Uterus (tissue), 4 donors: Measurements from ENCODE around the gene COL23A1. TPM values are rescaled to one million over a fixed set of nuclear protein-coding genes. Genes with fewer than 3 reads are reported as not detected.
A peak's percentile ranks its signal among the peaks of the same experiment; 100 is the strongest.

Source experiments
- DNase-seq, 2 donors: peaks; one replicate each; pipeline ENCODE4 v3.0.0-alpha.2; 2019 to 2020
- H3K27ac ChIP-seq, 2 donors: fragments of 200-600 bp; sonication (generic); 1 replicate in 1 of 2; 2 replicates in 1 of 2; pipeline ENCODE4 v1.5.1; 2016 to 2018
- H3K27me3 ChIP-seq, 2 donors: fragments of 200-600 bp; sonication (generic); one replicate each; pipeline ENCODE4 v1.5.1; 2018 to 2019; ENCODE audit warnings: control low read depth in 1 of 2
- H3K36me3 ChIP-seq, 2 donors: fragments of 200-600 bp; sonication (generic); one replicate each; pipeline ENCODE4 v1.5.1; 2019; ENCODE audit warnings: control low read depth in 1 of 2
- H3K4me1 ChIP-seq, 2 donors: fragments of 200-600 bp; sonication (generic); one replicate each; pipeline ENCODE4 v1.5.1; 2018 to 2019; ENCODE audit warnings: control low read depth in 1 of 2
- H3K4me3 ChIP-seq, 2 donors: fragments of 200-600 bp; sonication (generic); 1 replicate in 1 of 2; 2 replicates in 1 of 2; pipeline ENCODE4 v1.5.1; 2018 to 2019; ENCODE audit warnings: mild to moderate bottlenecking in 1 of 2
- H3K9me3 ChIP-seq, 2 donors: fragments of 200-600 bp; sonication (generic); one replicate each; pipeline ENCODE4 v1.5.1; 2019; ENCODE audit warnings: control low read depth in 1 of 2
- CTCF ChIP-seq, 4 experiments: fragments of 200-600 bp in 2 of 4; fragments of 450-650 bp in 2 of 4; sonication (generic) in 2 of 4; IDR thresholded peaks; one replicate each; pipeline ENCODE4 v1.5.1; 2016 to 2019; ENCODE audit warnings: antibody characterized with exemption in 4 of 4, mild to moderate bottlenecking in 2 of 4, moderate library complexity in 1 of 4
- POLR2A ChIP-seq, 2 donors: fragments of 450-650 bp; IDR thresholded peaks; one replicate each; pipeline ENCODE4 v1.6.1; 2016; ENCODE audit warnings: antibody characterized with exemption in 2 of 2, mild to moderate bottlenecking in 1 of 2, moderate library complexity in 1 of 2
- intact Hi-C: fragments of 100-400 bp; cut with DNase I; formaldehyde crosslinking; loops from one replicate; pipeline ENCODE4 v1.15.1; 2023; ENCODE audit warnings: low total_unique reads
- total RNA-seq, 4 donors: library from RNA; depleted of rRNA in 3 of 4; stranded (reverse); fragments of >200 nt in 3 of 4; gene quantifications; one replicate each; pipeline versions ENCODE4 v1.1.0 to v1.2.4, GENCODE V29; 2014 to 2023
- donor health status: DM: yes; HTN: yes; CAD: no.

The COL23A1 gene
- total RNA-seq, 4 donors from 2014 or later: 0.85 to 7.6 (median 2.0) TPM; not detected in 1

- DNase-seq: no peak
- Histone ChIP-seq H3K4me1 (no peaks in the 10 kb centered on the region), H3K27ac (no peak overlapping the region), H3K9me3 (no peaks in the 10 kb centered on the region), H3K27me3 (no peaks in the 10 kb centered on the region), H3K36me3 (no peaks in the 10 kb centered on the region), H3K4me3 (no peak overlapping the region)
- TF ChIP-seq CTCF (IDR thresholded peaks at IDR 0.05) (no peak), POLR2A (IDR thresholded peaks at IDR 0.05) (no peak)
- intact Hi-C loops: no loop called here
Measured at GRCh38 chr5:178602752-178603151, 12.6 kb upstream of the COL23A1 start.

GRCh38 chr5:178595750-178596149 is 5.6 kb upstream of the COL23A1 start:
- H3K27ac ChIP-seq: no peak overlapping the region
- H3K9me3 ChIP-seq: peaks cover 0 to 5% of the 10 kb centered on the region in 2 donors
- intact Hi-C loops: no loop called here
- H3K27me3 ChIP-seq: no peaks in the 10 kb centered on the region
- TF ChIP-seq CTCF (IDR thresholded peaks at IDR 0.05): no peak
- no peak for TF ChIP-seq POLR2A (IDR thresholded peaks at IDR 0.05)
- no peaks in the 10 kb centered on the region for H3K4me1 ChIP-seq
- no peaks in the 10 kb centered on the region for H3K36me3 ChIP-seq
- DNase-seq: no peak
- H3K4me3 ChIP-seq: no peak overlapping the region

GRCh38 chr5:178595150-178595549 is 5.0 kb upstream of the COL23A1 start:
- intact Hi-C loops: no loop called here
- no peak for TF ChIP-seq CTCF (IDR thresholded peaks at IDR 0.05)

GRCh38 chr5:178590924-178591423 is 781 bp upstream of the COL23A1 start:
- intact Hi-C loops: no loop called here
- Histone ChIP-seq H3K4me1 (no peaks in the 10 kb centered on the region), H3K4me3 (no peak overlapping the region), H3K27ac (no peak overlapping the region), H3K27me3 (no peaks in the 10 kb centered on the region), H3K36me3 (no peaks in the 10 kb centered on the region), H3K9me3 (peaks cover 0 to 5% of the 10 kb centered on the region in 2 donors)
- no peak for TF ChIP-seq CTCF (IDR thresholded peaks at IDR 0.05)
- TF ChIP-seq POLR2A (IDR thresholded peaks at IDR 0.05): no peak
- DNase-seq: no peak

More at GRCh38 chr5:178595150-178595549, 5.0 kb upstream of the COL23A1 start:
- no peaks in the 10 kb centered on the region for H3K4me1 ChIP-seq
- peaks cover 0 to 5% of the 10 kb centered on the region in 2 donors for H3K9me3 ChIP-seq
- H3K4me3 ChIP-seq: no peak overlapping the region
- H3K27ac ChIP-seq: no peak overlapping the region
- no peak for DNase-seq
- no peaks in the 10 kb centered on the region for H3K36me3 ChIP-seq
- H3K27me3 ChIP-seq: no peaks in the 10 kb centered on the region

GRCh38 chr5:178589180-178590140 is 733 bp downstream of the COL23A1 start:
- no peaks in the 10 kb centered on the region for H3K36me3 ChIP-seq
- DNase-seq: no peak
- intact Hi-C loops: no loop called here
- peak overlapping the region in 1 of 2 donors; percentile 24 for H3K4me3 ChIP-seq
- H3K27me3 ChIP-seq: no peaks in the 10 kb centered on the region
- H3K27ac ChIP-seq: no peak overlapping the region
- TF ChIP-seq POLR2A (IDR thresholded peaks at IDR 0.05) (no peak), CTCF (IDR thresholded peaks at IDR 0.05) (no peak)
- no peaks in the 10 kb centered on the region for H3K4me1 ChIP-seq
- H3K9me3 ChIP-seq: no peaks in the 10 kb centered on the region
